ENCODE results near the gene ZNF436. TPM values are rescaled to one million over a fixed set of nuclear protein-coding genes. Genes with fewer than 3 reads are reported as not detected.
A peak's percentile ranks its signal among the peaks of the same experiment; 100 is the strongest.

ZNF436 gene
- total and polyA plus RNA-seq, 2 of the 13 experiments (the other 11 are each of a cell fraction or from before 2014, with no cell fraction given): 4.3 to 9.9 TPM

GRCh38 chr1:23344111-23344986 is 25.3 kb downstream of the ZNF436 start, which contains the start of gene HNRNPR (continued):
- TF ChIP-seq ZNF720 (CRISPR knock-in tag; IDR thresholded peaks at IDR 0.05) (no peak), RFX5 (IDR thresholded peaks at IDR 0.05; ENCODE audit: low read depth, low read length) (peak; percentile 63; the same call in 1 of the 2 replicates), KIAA2018 (CRISPR knock-in tag; IDR thresholded peaks at IDR 0.05; ENCODE audit: borderline replicate concordance) (no peak), UBTF (CRISPR knock-in tag; IDR thresholded peaks at IDR 0.05) (peak; percentile 83), HDAC2 (CRISPR knock-in tag; IDR thresholded peaks at IDR 0.05) (peak; percentile 45; the same call in 1 of the 2 replicates), ARNT (IDR thresholded peaks at IDR 0.05) (no peak), GZF1 (CRISPR knock-in tag; IDR thresholded peaks at IDR 0.05) (no peak), ZNF251 (CRISPR knock-in tag; IDR thresholded peaks at IDR 0.05) (no peak), IRF2 (CRISPR knock-in tag; IDR thresholded peaks at IDR 0.05) (no peak), NONO (IDR thresholded peaks at IDR 0.05) (no peak), NONO (CRISPR knock-in tag; conservative IDR thresholded peaks at IDR 0.05) (peak; percentile 72), ARNTL (CRISPR knock-in tag; IDR thresholded peaks at IDR 0.05) (peak; percentile 10; the same call in 1 of the 2 replicates), ZHX1 (CRISPR knock-in tag; IDR thresholded peaks at IDR 0.05; ENCODE audit: low read depth) (0 out of 2 replicates have a peak, but pooled peaks have one; percentile 27), ESRRA (CRISPR knock-in tag; IDR thresholded peaks at IDR 0.05; ENCODE audit: low read depth) (peak; percentile 66; the same call in 1 of the 2 replicates), BRD4 (CRISPR knock-in tag; IDR thresholded peaks at IDR 0.05) (0 out of 2 replicates have a peak, but pooled peaks have one; percentile 47), RARG (CRISPR knock-in tag; IDR thresholded peaks at IDR 0.05; ENCODE audit: low read depth) (no peak), MXD4 (CRISPR knock-in tag; IDR thresholded peaks at IDR 0.05) (peak; percentile 79)

All from HepG2 (cell line).